ENCODE measurements around the gene NMBR. TPM values are rescaled to one million over a fixed set of nuclear protein-coding genes. Genes with fewer than 3 reads are reported as not detected.
"Not testable (repeated sequence)": the region's sequence is repeated elsewhere in the genome, so short reads cannot be mapped to it uniquely, and the experiment has no call there.

The NMBR gene
- total RNA-seq, 1 donor from 2014 or later = 0.48 TPM

DNA sequence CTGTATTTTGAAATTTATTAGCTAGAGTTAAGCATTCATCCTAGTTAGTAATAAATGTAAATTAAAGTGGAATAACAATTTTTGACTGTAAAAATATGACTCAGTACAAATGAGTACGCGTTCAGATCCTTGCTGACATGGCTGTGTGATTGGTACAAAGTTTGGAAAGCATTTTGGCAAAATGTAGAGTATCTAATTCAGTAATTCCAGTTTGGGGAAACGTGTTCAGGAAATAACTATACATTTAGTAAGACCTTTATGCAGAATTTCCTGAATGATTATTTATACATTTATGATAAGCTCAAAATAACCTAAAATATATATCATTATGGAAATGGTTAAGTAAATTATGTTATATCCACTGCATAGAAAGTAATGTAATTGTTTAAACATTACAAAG is 8.2 kb upstream of the NMBR start:
- no peak for DNase-seq (ENCODE audit: low spot score)

DNA sequence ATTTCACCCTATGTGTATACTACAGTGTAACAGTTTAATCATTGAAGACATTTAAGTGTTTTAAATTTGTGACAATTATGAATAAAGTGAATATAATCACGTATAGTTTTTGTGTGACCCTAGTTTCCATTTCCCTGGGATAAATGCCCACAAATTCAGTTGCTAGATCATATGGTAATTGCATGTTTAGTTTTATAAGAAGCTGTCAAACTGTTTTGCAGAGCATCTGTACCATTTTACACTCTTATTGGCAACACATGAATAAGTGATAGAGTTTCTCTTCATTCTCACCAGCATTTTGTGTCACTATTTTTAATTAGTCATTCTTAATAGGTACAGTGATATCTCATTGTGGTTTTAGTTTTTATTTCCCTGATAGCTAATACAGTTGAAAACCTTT is 7.4 kb upstream of the NMBR start:
- DNase-seq (ENCODE audit: low spot score) = no peak

GRCh38 chr6:142153196-142153595 is 6.3 kb upstream of the NMBR start:
- DNase-seq (ENCODE audit: low spot score) = no peak

GRCh38 chr6:142152746-142153145 is 5.8 kb upstream of the NMBR start:
- no peak for DNase-seq (ENCODE audit: low spot score)

- DNase-seq (ENCODE audit: low spot score) = not testable (repeated sequence)
Observed at GRCh38 chr6:142141531-142141930, 5.4 kb downstream of the NMBR start.

DNA sequence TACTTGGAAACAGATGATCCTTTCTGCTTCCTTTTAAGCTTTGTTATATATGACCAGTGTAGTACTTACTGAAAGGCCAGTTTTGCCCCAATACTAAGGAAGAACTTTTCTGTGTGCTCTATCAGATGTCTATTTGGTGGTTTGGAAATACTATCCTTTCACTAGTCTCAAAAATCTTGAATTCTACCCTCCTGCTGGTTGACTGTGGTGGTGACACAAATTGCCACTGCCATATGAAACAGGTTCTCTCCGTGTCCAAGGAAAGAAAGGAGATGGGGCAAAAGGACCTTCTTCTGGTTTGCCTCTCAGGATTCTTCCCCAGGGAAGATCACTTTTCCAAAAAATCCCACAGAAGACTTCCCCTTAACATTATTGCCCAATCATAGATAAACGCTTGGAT is 8.0 kb downstream of the NMBR start:
- no peak for DNase-seq (ENCODE audit: low spot score)

DNA sequence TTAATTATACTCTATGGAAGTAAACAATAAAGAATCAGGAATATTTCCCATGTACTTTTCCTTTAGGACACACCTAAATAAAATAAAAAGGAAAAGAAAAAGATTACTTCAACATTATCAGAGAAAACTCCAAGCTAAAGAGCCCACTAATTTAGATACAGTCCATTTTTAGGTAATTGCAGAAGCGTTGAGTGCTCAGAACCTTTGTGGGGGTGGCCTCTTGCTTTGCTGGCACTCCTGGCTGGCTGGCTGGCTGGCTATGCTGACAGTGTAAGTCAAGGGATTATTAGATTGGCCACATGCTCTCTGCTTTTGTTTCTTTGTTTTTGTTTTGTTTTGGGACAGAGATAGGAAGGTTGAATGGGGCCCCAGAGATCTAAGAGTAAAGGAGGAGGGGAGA is 14.3 kb downstream of the NMBR start, which contains the start of gene GJE1:
Gene GJE1, plus strand, starts transcription at position 301 of the 400 bp plus-strand sequence. CDS start 234 bp downstream, outside the sequence.
- no peak for DNase-seq (ENCODE audit: low spot score)

- DNase-seq (ENCODE audit: low spot score) = no peak
Observed at GRCh38 chr6:142130814-142131213, 16.1 kb downstream of the NMBR start.

GRCh38 chr6:142121342-142121741 is 25.6 kb downstream of the NMBR start:
- no peak for DNase-seq (ENCODE audit: low spot score)

DNA sequence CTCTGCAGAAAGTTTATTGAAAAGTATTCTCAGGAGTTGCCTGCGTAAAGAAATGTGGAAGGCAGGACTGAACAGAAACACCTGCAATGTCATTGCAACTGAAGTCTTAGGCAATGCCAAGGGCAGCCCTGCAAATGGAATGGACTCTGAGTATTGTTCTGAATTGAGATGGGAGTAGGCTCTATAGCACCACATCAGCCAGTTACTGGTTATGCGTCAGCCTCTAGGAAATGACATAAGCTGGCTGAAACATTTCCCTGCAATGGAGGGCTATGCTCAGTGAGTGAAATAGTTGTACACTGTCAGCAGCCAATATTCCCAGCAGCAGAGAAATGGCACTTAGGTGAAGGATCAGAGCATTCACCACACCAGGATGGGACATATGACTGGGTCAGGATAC is 28.0 kb downstream of the NMBR start:
- DNase-seq (ENCODE audit: low spot score) = no peak

DNA sequence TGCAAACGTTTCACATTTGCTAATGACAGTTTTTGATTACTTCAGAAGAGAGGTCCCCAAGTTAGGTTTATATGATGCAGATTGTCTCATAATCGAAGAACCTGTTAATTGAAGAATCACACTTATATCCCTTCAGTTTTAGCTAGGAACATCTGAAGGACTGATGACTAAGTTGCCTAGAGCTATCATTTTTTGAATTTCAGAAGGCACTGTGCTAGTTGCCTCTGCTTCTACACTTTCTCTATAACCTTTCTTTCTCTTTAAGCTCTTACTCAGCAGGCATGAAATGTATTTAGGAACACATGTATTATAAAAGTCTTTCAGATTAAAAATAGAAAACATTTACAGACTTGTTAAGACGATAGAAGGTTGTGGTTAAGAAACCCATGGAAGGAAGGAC is 28.6 kb downstream of the NMBR start:
- DNase-seq (ENCODE audit: low spot score) = no peak

DNA sequence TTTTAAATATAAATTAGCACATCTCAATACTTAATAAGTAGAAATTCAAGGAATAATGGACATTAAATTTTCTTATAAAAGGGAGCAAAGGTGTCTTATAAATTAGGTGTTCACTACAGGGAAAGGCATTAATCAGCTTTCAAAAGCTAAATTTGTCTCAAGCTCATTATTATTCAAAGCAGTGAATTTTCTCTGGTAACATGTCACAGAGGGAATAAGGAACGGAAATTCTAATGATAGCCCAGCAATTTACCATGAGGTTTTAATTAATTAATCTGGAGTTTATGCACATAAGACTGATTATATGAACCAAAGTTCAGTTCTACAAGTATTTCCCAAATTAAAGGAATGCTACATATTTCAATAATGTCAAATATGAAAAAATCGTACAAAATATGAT is 29.6 kb downstream of the NMBR start:
- no peak for DNase-seq (ENCODE audit: low spot score)

- peak; percentile 69 for DNase-seq (ENCODE audit: low spot score)
Observed at GRCh38 chr6:142112451-142113061, 34.4 kb downstream of the NMBR start.

DNA sequence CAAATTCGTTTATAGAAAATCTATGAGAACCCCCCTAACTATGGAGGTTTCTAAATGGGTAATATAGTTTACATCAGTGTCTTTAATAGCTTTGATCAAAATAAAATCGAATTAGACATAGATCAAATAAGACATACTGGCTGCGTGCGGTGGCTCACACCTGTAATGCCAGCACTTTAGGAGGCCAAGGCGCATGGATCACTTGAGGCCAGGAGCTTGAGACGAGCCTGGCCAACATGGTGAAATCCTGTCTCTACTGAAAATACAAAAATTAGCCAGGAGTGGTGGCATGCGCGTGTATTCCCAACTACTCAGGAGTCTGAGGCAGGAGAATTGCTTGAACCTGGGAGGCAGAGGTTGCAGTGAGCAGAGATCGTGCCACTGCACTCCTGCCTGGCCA is 36.1 kb downstream of the NMBR start:
- not testable (repeated sequence) for DNase-seq (ENCODE audit: low spot score)

DNA sequence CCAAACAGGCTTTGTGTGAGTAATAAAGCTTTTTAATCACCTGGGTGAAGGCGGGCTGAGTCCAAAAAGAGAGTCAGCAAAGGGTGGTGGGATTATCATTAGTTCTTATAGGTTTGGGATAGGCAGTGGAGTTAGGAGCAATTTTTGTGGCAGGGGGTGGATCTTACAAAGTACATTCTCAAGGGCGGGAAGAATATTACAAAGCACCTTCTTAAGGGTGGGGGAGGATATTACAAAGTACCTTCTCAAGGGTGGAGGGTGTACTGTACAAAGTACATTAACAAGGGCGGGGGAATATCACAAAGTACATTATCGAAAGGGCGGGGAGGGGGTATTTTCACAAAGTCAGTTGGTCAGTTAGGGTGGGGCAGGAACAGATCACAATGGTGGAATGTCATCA is 42.1 kb downstream of the NMBR start:
- DNase-seq (ENCODE audit: low spot score) = not testable (repeated sequence)

DNA sequence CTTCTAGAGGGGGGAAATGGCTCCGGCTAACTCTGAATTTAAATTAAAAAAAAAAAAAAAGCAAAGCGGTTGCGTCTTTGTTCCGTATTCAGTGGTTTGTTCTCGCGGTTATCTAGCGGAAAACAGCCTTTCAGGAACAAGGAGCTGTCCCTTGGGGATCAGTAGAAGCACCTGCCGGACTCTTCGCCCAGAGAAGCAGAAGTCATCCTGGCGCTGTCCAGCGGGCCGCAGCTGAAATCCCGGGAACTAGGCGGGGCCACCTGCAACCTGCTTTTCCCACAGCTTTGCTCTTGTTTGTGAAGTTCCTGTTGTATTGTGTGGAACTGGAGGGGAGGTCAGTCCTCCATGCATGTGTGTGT is 58.1 kb downstream of the NMBR start:
- peak; percentile 26 for DNase-seq (ENCODE audit: low spot score)

GRCh38 chr6:142087950-142088857 is 58.7 kb downstream of the NMBR start:
- no peak for DNase-seq (ENCODE audit: low spot score)

GRCh38 chr6:142079130-142079529 is 67.8 kb downstream of the NMBR start:
- no peak for DNase-seq (ENCODE audit: low spot score)

- DNase-seq (ENCODE audit: low spot score) = no peak
Observed at GRCh38 chr6:142075516-142076101, 71.3 kb downstream of the NMBR start.

DNA sequence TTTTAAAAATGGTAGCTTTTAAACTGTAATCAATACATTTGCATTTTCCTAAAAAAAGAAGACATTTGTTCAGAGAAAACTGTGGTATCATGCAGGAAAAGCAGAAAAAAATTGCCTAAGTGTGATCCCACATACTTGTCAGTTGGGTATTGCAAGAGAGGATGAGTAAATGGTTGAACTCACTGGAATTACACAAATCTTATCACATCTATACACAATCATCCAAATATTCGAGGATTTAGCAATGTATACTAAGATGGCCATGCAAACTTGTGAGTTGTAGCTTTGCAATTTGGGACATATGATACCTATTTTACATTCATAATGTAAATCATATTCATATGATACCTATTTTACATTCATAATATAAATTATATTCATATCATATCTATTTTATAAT is 72.4 kb downstream of the NMBR start:
- no peak for DNase-seq (ENCODE audit: low spot score)

DNA sequence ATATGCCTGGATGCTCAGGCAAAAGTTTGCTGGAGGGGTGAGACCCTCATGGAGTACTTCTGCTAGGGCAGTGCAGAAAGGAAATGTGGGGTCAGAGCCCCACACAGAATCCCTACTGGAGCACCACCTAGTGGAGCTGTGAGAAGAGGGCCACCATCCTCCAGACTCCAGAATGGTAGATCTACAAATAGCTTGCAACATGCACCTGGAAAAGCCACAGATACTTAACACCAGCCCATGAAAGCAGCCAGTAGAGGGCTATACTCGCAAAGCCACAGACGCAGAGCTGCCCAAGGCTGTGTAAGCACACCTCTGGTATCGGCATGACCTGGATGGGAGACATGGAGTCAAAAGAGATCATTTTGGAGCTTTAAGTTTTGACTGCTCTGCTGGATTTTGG is 74.9 kb downstream of the NMBR start:
- no peak for DNase-seq (ENCODE audit: low spot score)

DNA sequence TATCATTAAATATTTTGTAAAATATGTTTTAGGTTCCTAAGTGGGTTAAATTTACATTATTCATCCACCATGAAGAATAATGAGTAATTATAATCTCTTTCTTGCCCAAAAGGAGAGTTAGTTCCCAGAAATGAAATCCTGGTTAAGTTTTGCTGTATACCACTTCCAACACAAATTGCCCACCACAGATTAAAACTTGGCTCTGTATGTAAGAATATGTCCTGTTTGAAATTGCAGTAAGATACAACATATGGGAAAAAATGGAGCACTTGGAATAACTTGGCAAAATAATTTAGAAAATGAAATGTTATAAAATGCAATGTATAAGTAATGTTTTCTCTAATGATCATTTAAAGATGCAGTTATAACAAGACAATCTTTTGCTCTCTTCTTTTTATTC is 78.5 kb downstream of the NMBR start:
- DNase-seq (ENCODE audit: low spot score) = no peak

GRCh38 chr6:142062861-142063260 is 84.1 kb downstream of the NMBR start:
- DNase-seq (ENCODE audit: low spot score) = not testable (repeated sequence)
